HL-60 (cell line): ENCODE measurements around the gene ZNF341.

Experiments used
- CTCF ChIP-seq: IDR thresholded peaks from one replicate; pipeline ENCODE4 v1.5.1; 2011; ENCODE audit warnings: low read length, control low read depth, inconsistent platforms; ENCODE audit not compliant: insufficient read depth
- GABPA ChIP-seq: IDR thresholded peaks from 2 replicates; pipeline ENCODE4 v1.6.1; 2012; ENCODE audit warnings: low read depth
- POLR2AphosphoS5 ChIP-seq: IDR thresholded peaks from 2 replicates; pipeline ENCODE4 v1.6.1; 2012; ENCODE audit warnings: low read depth
- REST ChIP-seq: IDR thresholded peaks from 2 replicates; pipeline ENCODE4 v1.6.1; 2012; ENCODE audit warnings: low read depth; ENCODE audit not compliant: insufficient replicate concordance
- SPI1 ChIP-seq: IDR thresholded peaks from 2 replicates; pipeline ENCODE4 v1.6.1; 2012; ENCODE audit warnings: low read depth, mild to moderate bottlenecking, borderline replicate concordance

GRCh38 chr20:33810885-33811775 lies 79.3 kb downstream of the ZNF341 start, which contains the start of gene CHMP4B:
- TF ChIP-seq CTCF: no peak
- TF ChIP-seq GABPA: peak; percentile 74
- 0 out of 2 replicates have a peak, but pooled peaks have one; percentile 21 for TF ChIP-seq POLR2AphosphoS5
- TF ChIP-seq SPI1: peak; percentile 20; the same call in 1 of the 2 replicates
- no peak for TF ChIP-seq REST
